HG03095 (cell line): ENCODE results near the gene SETBP1.

ENCODE experiments used
- ATAC-seq: cut with Tn5 transposase; IDR thresholded peaks from one replicate; pipeline ENCODE4 v1.9.1; 2021; ENCODE audit warnings: moderate library complexity; ENCODE audit not compliant: unreplicated experiment

The SETBP1 gene

DNA sequence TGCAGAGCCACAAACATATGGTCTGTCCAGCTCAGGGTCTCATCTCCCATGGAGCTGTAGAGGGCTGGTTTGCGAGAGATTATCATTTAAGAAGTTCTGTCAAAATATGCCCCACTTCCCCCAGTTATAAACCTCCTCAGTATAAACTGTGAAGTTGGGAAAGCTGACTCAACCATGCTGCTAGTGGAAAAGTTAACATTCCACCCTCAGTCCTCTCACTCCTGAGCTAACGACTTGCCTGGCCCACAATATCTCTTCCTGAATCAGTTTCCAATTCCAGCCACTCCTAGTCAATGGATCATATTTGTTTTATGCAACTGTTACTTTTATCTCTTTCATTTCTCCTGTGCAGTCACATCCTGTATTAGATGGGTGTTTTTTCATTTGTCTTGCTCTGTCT lies 326.2 kb downstream of the SETBP1 start:
- ATAC-seq: no peak

- no peak for ATAC-seq
These were observed 326.8 kb downstream of the SETBP1 start for GRCh38 chr18:45007531-45007930.

DNA sequence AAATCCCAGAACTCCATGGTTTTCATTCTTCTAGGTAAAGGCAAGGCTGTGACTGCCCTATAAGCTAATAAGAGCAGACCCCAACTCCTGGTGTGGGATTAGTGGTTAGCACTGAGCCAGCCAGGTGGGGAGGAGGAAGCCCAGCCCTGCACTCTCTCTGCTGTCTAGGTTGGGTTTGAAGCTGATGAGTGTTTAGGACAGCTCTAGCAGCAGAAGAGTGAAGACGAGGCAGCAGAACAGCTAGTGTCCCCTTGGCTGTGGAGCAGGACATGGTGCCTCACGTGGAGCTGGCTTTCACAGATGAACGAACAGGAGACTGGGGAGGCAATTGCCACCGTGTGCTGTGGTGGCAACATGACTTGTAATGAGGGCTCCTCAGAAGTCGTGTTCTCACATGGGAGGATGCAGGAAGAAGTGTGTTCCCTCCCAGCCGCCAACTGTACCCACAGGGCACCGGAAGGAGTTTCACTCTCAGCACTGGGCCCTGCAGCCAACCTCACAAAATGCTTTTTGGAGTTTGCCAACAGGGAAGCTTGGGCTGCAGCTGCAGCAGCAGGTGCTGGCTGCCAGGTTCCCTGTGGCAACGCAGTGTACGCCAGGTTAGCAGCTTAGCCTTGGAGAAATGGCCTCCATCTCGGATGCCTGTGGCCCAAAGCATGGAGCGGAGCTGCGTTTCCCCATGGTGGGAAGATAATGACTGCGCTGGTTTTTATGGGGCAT lies 328.2 kb downstream of the SETBP1 start:
- no peak for ATAC-seq

DNA sequence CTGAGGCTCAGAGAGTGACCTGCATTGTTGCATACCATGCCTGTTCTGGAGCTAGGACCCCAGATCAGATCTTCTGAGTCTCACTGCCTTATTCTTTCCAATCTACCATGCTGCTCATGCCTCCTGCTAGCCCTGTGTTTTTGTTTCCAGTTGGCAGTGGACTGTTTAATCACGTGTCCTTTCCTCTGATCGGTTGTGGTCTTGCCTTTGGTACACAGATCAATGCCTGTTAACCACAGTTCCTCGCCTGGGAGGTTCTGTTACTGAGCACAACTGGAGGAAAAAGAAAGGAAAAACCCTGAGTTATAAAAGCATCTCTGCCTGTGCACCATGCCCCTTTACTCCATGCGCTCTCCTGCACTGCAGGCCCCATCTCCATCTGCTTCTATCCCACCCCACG lies 329.1 kb downstream of the SETBP1 start:
- ATAC-seq: no peak

GRCh38 chr18:45012286-45012685 lies 331.6 kb downstream of the SETBP1 start:
- no peak for ATAC-seq

- no peak for ATAC-seq
These were observed 333.4 kb downstream of the SETBP1 start for GRCh38 chr18:45014047-45014501.

DNA sequence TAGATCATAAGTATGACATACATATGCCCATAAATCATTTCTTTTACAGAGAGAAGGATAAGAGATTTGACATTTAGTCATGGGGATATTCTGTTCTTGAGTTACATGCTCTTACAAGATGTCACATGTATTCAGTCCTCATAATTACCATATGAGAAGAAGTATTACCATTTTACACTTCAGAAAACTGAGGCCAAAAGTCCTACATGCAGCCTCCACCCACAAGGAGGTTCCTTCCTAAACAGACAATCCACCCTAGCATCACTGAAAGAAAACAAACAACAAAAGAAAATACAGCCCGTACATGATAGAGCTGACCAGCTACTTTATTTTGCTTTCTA lies 335.1 kb downstream of the SETBP1 start:
- ATAC-seq: no peak

DNA sequence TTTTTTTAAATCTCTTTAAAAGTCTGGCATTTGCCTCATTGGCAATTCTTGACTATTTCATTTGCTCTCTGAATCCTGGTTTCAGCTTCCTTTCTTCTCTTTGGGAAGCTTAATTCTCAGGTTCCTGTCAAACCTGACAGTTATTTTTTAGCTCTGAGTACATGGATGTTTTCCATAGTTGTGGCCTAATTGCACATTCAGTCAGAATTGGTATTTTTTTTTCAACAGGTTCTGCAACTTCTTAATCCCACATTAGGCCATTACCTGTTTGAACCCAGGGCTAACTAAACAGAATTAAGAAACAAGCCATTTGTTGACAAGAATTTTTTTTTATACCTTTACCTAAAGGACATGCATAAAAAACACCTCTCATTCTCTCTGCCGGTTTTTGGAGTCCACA lies 338.8 kb downstream of the SETBP1 start:
- ATAC-seq: no peak

- no peak for ATAC-seq
These were observed 342.8 kb downstream of the SETBP1 start for GRCh38 chr18:45023519-45023918.

GRCh38 chr18:45024357-45025088 lies 343.8 kb downstream of the SETBP1 start:
- no peak for ATAC-seq

DNA sequence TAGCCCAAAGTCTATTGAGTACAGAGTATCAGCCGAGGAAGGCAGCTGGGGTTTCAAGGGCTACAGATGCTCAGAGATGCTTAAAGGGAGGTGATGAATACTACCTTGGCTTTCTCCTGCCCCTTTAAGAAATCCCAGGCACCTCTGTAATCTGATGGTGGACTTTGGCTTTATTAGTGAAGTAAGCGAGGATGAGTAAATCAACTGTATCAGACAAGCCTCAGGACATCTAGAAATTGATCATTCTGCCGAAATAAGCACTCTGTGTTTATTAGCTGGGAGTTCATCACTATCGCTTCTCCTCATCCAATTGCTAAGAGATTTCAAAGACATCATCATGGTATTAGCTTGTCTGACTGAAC lies 344.4 kb downstream of the SETBP1 start:
- ATAC-seq: no peak

- ATAC-seq: no peak
These were observed 345.5 kb downstream of the SETBP1 start for GRCh38 chr18:45026162-45026561.

- no peak for ATAC-seq
These were observed 353.5 kb downstream of the SETBP1 start for GRCh38 chr18:45034179-45034578.

DNA sequence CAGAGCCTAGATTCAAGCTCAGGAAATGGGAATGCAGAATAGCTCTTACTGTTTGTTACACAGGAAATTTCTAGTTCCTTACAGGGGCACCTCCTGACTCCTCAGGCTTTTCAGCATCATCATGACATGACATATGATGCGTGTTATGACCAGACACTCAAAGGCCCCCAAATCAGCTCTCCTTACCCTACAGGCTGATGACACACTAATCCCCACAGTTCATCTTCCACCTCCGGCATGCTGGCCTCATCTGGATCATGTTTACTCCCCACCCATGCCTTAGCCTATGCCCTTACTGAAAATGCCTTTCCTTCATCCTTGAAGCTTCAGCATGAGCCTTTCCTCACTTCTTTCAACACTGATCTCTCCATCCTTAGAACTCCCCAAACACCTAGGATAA lies 356.9 kb downstream of the SETBP1 start:
- no peak for ATAC-seq

- no peak for ATAC-seq
These were observed 358.7 kb downstream of the SETBP1 start for GRCh38 chr18:45039376-45039775.

DNA sequence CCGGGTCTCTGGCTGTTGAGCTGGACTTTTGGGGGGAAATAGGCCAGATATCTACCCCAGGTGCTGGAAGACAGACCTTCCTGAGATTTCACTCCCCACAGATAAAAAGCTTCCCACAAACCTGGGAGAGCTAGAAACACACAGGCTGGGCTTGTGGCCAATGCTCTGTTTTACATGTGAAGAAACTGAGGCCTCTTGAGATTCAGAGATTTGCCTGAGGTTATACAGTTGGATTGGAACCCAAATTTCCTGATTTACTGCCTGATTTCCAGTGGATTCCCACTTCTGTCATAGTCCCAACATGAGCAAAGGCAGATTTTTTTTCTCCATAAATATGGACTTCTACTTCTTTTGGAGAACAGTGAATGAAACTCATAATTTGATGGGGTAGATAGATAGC lies 360.2 kb downstream of the SETBP1 start:
- ATAC-seq: no peak

- ATAC-seq: no peak
These were observed 364.1 kb downstream of the SETBP1 start for GRCh38 chr18:45044787-45045186.

- ATAC-seq: no peak
These were observed 365.5 kb downstream of the SETBP1 start for GRCh38 chr18:45046228-45046627.

DNA sequence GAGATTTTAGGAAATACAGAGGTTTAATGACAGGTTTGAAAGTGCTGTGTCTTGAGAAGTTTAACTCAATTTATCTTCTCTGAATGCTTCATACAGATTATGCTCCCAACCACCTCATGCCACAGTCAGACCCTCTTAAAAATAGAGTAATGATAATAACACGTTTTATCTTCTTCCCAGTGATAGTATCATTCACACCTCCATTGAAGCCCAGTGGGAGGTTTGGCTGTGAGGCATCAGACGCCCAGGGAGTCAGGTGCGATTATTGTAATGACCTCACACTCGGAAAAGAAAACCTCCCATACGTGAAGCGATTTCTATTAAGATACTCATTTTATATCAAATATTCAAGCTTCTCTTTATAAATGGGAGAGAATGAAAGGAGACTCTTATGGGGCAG lies 366.3 kb downstream of the SETBP1 start:
- no peak for ATAC-seq

- ATAC-seq: no peak
These were observed 369.1 kb downstream of the SETBP1 start for GRCh38 chr18:45049578-45050319.

- ATAC-seq: no peak
These were observed 370.3 kb downstream of the SETBP1 start for GRCh38 chr18:45050712-45051601.
